HEK293 (cell line): ENCODE measurements around the gene GRM4.

Source experiments
- FEZF1 ChIP-seq: fragments of 450-650 bp; formaldehyde crosslinking; IDR thresholded peaks from 2 replicates; pipeline ENCODE4 v1.5.1; 2016; ENCODE audit warnings: missing biosample characterization, missing genetic modification characterization
- ZBTB7A ChIP-seq: fragments of 450-650 bp; formaldehyde crosslinking; IDR thresholded peaks from 2 replicates; pipeline ENCODE4 v1.5.1; 2016; ENCODE audit warnings: low read depth, missing biosample characterization, missing genetic modification characterization
- ZNF558 ChIP-seq: fragments of 450-650 bp; formaldehyde crosslinking; IDR thresholded peaks from 2 replicates; pipeline ENCODE4 v1.5.1; 2016; ENCODE audit warnings: missing biosample characterization, missing genetic modification characterization
- TF ChIP-seq, protein P1 (sequence below): fragments of 450-650 bp; formaldehyde crosslinking; IDR thresholded peaks from 2 replicates; pipeline ENCODE4 v1.5.1; 2016; ENCODE audit warnings: missing biosample characterization, missing genetic modification characterization

DNA sequence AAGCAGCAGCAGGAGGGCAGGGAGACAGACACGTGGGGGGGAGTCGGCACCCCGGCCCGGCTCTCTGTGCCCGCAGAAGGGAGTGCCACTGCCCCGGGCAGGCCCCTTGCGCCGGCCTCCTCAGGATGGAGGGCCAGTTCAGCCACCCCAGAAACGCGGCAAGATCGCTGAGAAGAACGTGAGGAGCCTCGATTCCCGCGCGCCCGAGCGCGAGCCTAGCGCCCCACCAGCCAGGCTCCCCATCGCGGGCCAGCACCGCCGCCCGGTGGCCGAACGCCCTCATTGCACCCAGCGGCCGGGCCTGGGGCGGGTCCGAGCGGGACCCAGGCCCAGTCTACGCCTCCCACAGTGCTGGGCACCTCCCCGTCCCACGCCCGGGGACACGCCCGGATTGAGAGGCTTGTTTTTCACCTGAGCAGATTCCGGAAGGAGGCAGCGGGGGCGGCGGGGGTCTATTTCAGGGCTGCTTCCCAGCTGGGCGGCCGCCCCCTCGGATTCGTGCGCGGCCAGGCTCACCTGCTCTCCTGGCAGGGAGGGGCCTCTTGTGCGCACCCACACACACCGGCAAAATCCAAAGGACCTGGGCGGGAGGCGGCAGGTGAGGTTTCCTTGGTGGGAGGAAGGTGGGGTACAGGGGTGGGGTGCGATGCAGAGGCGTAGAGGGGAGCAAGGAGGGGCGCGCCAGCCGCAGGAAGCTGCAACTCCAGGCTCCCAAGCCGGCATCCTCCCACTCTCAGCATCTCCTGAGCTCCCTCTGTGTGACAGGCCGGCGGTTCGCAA lies 9.0 kb upstream of the GRM4 start:
- TF ChIP-seq ZBTB7A (tag by site-specific recombination) = peak; percentile 15; the same call in 1 of the 2 replicates
- no peak for TF ChIP-seq FEZF1 (tag by site-specific recombination)
- TF ChIP-seq, protein P1, sequence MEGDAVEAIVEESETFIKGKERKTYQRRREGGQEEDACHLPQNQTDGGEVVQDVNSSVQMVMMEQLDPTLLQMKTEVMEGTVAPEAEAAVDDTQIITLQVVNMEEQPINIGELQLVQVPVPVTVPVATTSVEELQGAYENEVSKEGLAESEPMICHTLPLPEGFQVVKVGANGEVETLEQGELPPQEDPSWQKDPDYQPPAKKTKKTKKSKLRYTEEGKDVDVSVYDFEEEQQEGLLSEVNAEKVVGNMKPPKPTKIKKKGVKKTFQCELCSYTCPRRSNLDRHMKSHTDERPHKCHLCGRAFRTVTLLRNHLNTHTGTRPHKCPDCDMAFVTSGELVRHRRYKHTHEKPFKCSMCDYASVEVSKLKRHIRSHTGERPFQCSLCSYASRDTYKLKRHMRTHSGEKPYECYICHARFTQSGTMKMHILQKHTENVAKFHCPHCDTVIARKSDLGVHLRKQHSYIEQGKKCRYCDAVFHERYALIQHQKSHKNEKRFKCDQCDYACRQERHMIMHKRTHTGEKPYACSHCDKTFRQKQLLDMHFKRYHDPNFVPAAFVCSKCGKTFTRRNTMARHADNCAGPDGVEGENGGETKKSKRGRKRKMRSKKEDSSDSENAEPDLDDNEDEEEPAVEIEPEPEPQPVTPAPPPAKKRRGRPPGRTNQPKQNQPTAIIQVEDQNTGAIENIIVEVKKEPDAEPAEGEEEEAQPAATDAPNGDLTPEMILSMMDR (tag by site-specific recombination) = peak; percentile 95
- TF ChIP-seq ZNF558 (tag by site-specific recombination) = no peak
